ENCODE data around the gene TMEM250.
"Not testable (repeated sequence)": the region's sequence is repeated elsewhere in the genome, so short reads cannot be mapped to it uniquely, and the experiment has no call there.

Gene TMEM250

DNA sequence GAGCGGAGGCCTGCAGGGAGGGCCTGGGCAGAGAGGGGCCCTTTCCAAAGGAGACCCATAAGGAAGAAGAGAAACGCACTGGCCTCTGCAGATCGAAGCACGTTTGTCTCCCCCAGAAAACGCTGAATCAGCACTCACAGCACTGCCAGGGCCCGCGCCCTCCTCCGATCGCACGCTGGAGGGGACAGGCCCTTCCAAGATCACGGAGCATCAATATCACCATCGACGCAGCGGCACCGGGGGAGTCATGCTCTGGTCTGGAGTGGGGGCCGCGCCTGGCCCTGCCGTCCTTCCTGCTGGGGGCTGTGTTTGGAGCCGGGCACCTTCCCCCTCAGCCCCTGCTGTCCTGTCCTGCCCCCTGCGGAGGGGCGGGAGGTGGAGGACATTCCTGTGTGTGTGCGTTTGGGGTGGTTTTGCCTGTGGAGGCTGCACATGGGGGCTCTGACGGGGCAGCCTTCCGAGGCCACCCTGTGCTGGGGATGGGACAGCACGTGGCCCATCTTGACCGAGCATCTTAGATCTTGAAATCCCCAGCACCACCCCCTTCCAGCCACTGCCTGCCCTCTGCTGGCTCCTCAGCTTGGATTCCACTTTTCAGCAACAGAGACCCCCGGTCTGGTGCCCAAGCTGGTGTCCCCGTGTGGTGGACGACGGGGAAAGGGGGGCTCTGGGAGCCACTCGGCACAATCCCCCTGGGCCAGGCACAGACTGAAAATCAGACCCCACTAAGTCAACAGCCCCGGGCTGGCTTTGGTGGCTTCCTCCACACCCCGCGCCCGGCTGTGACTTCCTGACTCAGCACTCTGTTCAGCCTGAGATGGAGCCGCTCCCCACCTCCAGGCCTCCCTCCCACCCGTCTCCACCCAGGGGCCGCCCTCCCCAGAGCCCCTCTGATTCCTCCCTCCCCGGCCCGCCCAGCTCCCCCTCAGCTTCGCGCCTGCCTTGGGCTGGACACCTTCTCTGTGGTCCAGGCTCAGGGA, 8.3 kb downstream of the TMEM250 start:
- no peak for FAIRE-seq

DNA sequence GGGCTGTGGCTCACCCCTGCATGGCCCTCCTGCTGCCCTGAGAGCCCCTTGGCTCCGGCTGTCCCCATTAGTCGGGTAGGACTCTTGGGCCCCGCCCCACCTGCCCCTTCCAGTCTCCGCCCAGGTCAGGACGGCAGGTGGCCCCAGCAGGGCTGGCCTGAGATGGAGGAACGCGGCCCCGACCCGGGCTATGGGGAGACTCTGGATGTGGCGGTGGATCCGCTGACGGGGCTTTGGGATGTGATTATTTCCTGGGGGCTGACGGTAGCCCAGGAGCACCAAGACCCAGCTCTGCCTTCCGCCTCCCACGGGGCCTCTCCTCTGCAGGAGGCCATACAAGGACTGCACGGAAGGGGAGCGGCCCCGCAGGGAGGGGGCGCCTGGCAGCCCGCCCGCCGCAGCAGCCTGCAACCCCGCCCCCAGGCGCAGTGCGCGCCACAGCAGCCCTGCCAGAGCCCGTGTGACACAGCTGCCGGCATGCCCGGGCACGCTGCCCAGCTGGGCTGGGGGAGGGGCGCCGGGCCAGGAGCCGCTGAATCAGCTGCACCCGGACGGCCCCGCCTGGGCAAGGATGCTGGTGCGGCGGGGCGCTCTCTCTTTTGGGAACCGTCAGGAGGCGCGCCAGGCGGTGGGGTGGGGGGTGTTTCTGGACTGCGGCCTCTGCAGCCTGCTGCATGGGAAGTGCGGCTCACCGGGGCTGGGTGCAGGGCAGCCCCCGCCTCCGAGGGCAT, 9.2 kb downstream of the TMEM250 start:
- FAIRE-seq = no peak

DNA sequence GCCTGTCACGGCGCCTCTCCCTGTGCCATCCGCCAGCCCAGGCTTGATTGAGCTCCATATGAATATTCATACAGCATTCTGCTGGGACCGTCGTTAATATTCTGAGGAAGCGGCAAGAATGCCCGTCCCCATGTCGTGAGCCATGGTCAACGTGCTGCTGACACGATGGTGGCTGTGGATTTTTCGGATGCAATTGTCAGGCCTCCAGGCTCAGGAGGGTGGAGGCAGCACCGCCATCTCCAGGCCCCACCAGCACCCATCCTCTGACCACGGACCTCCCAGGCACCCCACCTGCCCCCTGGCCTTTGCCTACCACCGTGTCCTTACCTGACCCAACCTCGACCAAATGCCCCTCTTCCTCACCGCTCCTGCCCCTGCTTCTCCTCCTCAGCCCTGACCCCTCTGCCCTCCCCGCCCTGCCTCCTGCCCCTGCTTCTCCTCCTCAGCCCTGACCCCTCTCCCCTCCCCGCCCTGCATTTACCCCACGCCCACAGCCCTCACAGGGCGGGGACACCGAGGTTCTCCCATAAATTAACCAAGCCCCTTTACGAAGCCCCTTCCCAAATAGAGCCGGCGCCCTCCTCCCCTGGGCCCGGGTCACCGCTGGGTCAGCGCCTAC, 9.9 kb downstream of the TMEM250 start:
- no peak for FAIRE-seq

DNA sequence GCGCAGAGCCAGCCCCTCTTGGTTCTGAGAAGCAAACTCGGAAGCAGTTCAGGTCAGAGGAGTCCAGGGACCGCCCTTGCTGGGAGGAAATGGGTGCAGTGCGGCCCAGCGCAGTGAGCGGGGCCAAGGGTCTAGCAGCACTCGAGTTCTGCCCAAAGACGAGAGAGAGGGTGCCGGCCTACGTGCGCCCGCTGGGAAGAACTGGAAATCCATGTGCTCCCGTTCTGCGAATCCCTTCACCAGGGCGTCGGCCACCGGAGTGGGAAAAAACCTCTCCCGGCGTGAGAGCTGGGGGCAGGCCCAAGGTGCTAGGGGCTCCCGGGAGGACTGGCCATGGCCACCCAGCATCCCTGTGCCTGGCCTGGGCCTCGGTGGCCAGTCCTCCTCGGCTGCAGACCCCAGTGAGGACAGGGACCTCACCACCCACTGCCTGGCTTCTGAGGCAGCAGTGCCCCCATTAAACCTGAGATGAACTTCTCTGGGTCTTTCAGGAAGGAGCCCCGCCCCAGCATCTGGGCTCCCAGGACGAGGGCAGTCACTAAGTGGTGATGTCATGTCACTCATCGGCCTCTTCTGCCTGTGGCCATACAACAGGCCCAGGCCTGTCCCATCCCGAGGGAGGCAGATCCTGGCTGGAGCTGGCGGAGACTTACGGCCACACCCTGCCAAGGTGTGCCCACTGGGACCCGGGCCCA, 10.6 kb downstream of the TMEM250 start:
- no peak for FAIRE-seq

DNA sequence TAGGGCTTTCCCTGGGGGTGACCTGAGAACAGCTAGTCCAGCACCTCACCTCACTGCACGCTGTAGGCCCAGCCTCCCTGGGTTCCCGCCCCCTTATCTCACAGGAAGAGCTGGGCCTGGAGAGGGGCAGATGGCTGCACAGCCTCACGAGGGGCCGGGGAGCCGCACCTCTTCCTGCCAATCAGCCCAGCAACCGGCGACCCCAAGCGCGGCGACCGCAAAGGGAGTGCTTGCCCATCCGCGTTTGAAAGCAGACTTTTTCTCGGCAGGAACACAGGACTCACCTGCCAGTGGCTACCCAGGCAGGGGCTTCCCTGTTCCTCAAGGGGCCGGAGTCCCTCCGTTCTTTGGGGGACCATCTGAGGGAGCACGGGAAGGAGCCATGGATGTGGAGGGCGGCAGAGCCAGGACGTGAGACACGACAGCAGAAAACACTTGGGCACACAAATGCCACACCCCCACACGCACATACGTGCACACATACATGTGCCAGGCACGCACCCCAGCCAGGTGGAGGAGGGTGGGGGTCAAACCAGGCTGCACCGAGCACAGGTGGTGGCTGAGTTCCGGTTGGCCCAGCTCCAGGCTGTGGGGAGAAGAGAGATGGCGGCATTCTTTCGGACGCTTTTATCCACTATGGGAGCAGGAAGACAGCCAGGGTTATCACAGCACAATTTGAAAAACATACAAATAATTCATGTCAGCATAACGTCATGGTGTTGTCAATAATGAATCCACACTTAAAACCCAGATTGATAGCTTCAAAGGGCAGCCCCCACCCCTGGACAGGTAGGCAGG, 11.3 kb downstream of the TMEM250 start:
- no peak for FAIRE-seq

DNA sequence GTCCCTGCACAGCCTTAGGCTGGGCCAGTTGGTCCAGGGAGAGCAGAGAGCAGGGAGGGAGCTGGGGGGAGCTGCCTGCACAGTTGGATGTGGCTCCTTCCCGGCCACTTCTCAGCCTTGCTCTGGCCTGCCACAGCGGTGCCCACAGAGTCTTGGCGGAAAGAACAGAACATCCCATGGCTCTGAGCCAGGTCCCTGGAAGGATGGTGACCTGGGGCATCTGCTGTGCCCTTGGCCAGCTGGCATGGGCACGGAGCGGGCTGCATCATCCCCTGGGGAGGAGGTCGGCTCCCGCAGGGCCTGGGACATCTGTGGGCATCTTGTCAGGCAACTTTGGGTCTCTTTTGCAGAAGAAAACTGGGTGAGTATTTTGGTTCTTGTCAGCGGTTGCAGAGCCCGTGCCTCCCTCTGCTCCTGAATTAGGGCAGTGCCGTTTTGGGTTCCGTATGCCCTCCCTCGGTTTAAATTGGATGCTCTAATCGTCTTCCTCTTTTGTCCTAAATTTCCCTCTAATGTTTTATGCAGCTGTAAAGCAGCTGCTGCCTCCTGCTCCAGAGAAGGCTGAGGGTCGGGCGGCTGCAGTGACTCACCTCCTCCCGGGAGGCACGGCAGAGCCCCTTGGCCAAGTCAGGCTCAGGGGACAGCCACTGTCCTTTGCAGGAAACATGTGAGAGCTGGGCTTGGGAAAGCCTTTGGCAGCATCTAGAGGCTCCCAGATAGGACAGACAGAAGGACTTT, 13.1 kb downstream of the TMEM250 start:
- FAIRE-seq = no peak

DNA sequence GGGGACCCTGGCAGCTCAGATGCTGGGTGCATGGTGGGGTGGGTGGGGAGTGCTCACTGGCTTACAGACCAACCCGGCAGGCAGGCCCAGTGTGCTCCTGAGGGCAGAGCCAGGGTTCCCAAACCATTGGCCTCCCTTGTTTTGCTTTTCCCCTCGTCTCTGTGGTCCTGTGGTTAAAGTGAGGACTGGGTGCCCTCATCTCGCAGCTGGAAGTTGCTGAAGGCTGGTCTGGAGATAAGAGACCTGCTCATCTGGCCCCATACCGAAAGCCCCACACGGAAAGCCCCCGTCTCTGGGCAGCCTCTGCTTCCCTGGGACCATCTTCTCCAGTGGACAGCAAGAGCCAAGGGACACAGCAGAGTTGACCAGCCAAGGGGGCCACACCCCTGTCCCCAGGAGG, 13.8 kb downstream of the TMEM250 start:
- FAIRE-seq = no peak

DNA sequence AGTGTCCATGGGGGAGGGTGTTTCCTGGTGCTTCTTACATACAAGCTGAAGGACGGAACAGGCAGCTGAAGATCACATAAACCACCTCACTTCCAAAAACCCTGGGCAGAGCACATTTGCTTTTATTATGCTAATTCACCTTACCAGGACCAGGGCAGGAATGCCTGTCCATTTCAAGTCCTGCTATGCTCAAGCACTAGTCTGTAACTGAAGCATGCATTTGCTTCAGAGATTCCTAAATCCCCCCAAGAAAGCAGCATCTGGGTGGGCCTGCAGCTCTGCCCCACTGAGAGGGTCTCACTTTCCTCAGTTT, 14.2 kb downstream of the TMEM250 start:
- FAIRE-seq = no peak

DNA sequence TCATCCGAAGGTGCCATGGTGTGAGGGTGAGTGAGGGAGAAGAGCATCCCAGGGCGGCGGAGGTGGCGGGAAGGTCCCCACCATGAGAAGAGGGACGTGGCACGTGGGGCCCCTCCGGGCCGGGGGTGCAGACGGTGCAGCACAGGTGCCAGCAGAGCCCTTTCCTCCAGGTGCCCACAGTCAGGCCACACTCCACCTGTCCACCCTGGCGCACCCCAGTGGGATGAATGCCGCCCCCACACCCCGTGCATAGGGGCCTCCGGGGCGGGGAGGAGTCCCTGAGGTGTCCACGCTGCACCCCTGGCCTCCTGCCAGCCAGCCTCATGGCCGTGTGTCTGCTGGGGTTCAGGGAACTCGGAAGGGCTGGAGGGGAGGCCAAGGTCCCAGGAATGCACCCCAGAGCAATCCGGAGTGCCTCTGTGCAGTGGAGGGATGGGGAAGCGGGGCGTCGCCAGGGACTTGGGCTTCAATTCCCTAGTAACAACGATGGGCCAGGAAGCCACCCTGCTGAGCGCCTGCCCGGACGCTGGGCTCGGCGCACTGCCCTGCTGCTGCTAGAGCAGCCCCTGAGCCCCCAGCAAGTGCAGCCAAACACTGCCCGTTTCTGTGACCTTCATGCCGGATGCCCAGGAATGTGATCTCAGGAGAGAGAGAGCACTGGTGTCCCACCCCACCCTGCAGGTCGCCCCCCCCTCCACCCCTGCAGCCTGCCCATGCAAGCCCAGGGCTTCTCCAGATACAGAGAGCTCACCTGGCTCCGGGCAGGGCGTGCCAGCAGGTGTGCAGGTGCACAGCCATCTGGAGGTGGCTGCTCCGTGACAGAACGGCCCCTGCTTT, 14.8 kb downstream of the TMEM250 start:
- no peak for FAIRE-seq

DNA sequence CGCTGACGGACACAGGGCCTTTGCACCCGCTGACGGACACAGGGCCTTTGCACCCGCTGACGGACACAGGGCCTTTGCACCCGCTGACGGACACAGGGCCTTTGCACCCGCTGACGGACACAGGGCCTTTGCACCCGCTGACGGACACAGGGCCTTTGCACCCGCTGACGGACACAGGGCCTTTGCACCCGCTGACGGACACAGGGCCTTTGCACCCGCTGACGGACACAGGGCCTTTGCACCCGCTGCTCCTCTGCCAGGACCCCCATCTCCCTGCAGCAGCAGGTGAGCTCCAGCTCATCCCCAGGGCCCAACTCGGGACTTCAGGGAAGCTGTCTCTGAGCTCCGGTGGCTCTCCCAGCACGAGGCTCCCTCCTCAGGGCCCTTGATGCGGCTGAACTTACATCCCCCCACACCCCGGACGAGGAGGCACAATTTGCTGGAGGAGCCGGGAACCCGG, 17.0 kb downstream of the TMEM250 start:
- FAIRE-seq = not testable (repeated sequence)

DNA sequence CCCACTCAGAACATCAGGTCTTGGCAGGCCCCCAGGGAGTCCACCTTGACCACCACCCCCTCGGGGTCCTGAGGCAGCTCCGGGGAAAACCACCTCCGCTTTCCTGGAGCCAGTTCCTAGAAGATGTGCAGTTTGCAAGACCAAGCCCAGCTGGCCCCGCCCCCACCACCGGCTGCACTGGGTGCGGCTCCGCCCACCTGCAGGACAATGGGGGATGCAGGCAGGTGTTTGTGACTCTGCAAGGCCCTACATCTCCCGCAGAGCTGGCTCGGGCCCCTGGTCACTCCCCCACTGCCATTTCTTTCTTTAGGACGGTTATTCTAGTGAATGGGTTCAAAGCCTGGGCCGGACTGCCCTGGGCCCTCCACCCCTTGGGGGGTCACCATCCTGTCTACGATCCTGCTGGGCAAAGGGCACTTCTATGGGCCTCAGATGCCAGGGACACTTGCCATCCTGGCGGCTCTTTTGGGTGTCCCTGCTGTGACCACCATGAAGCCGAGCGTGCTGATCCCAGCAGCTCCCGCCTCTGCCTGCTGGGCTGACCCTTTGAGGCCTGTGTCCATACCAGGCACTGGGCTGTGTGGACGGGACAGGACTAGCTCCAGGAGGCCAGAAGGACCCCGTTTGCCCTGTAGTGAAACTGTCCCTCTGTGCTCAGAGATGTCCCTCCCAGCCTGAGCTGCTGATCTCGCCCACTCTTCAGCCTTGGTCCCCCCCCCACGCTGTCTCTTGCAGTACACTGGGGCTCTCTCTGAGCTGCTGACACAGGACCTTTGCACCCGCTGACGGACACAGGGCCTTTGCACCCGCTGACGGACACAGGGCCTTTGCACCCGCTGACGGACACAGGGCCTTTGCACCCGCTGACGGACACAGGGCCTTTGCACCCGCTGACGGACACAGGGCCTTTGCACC, 17.7 kb downstream of the TMEM250 start:
- FAIRE-seq = no peak

DNA sequence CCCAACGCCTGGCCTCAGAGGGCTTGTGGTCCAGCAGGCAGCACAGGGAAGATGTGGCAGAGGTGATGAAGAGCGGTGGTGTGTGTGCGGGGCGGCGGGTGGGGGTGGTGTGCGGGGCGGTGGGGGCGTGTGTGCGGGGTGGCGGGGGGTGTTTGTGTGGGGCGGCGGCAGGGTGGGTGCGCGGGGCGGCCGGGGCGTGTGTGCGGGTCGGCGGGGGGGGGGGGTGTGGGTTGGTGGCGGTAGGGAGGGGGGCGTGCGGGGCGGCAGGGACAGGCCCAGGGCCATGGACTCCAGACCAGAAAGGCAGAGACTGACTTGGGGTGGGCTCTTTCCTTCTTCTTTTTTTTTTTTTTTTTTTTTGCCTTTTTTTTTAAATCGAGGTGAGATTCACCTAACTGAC, 19.1 kb downstream of the TMEM250 start:
- no peak for FAIRE-seq

DNA sequence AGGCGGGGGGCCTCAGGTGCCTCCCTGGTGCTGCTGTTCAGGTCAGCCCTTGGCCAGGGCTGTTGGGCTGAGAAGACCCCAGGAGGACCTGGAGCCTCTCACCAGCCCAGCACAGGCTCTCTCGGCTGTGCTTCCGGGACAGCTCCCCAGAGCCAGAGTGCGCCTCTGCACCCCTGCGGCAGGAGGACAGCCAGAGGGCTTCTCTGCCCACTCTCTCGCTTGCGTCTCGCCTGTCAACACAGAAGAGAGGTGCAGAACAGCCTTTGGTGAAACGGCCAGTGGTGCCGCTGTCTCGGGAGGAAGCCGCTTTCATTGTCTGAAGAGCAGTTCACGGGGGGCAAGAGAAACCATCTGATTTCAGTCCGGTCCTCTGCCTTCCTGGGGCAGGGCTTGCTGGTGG, 19.8 kb downstream of the TMEM250 start:
- no peak for FAIRE-seq

DNA sequence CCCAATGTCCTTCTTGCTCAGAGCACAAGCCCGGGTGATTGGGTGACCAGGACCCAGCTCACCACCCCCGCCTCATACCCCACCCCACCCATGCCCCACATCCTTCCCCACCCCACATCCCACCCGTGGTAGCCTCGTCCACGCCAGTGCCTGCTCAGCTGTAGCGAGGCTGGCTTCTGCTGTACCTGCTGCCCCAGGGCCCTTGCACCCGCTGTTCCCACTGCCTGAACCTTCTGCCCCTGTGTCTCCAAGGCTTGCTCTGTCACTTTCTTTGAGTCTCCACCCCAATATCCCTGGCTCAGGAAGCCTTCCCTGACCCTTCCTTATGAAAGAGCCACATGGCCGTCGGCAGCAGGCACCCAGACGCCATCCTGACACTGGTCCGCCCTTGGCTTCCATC, 20.5 kb downstream of the TMEM250 start:
- FAIRE-seq = no peak

DNA sequence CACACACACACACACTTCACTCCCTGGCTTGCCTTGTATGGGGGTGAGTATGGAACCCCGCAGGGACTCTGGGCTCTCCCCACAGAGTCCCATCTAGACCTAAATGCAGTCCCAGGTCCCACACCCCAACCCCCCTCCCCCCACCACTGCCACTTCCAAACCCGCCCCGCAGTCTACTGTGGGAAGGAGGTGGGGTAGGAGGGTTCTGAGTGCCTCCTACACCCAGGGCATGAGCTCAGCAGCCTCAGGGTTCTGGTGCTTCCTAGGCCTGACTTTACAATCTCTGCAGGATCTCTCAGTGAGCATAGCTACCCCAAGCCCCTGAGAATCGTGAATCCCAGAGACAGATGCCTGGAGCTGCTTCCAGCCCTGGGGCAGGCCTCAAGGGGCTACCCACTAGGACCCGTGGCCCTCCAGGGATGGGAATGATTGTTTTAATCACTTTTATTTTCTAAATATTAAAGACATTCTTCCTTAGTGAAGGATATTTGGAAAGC, 22.1 kb downstream of the TMEM250 start:
- FAIRE-seq = no peak

DNA sequence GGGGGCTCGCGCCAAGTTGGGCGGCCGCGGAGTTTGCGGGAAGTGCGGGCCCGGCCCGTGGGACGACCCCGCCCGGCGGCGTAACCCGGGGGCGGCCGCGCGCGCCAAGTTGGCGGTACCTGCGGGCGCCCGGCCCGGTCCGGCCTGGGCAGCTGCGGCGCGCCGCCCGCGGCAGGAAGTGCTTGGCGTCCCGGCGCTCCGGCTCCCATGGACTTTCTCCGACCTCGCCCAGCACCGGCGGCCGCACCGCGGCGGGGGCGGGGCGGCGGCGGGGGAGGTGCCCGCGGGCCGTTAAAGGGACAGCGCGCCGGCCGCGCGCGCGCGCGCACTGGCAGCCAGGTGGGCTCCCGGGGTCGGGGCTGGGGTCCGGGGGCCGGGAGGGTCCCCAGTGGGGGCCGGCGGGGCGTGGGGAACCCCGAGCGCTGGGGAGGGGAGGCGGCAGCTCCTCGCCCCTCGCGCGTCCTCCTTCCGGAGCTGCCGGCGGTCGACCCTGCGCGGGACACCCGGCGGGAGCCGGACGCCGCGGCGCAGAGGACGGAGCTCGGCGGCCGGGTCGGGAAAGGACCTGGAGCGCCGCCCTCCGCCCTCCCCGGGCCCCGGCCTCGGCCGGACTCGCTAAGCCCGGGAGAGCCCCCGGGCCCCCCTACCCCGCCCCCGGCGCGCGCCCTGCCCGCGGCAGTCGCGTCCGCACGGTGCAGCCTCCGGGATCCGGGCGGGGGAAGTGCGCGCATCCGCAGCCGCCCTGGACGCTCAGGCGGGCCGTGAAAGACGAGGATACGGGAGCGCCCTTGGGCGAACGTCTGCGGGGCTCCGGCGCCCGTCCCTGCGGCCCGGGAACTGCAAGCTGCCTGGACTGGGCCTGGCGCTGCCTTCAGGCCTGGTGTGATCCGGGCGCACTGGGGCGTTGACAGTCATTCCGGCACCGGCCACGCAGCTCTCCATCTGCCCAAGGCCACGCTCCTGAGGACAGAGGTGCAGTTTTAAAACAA, 23.3 kb downstream of the TMEM250 start, which contains the start of gene NACC2:
Gene NACC2 (minus strand): TSS at position 220 of the 989 bp plus-strand sequence. CDS start 44,768 bp downstream, outside the sequence.
- no peak for FAIRE-seq

DNA sequence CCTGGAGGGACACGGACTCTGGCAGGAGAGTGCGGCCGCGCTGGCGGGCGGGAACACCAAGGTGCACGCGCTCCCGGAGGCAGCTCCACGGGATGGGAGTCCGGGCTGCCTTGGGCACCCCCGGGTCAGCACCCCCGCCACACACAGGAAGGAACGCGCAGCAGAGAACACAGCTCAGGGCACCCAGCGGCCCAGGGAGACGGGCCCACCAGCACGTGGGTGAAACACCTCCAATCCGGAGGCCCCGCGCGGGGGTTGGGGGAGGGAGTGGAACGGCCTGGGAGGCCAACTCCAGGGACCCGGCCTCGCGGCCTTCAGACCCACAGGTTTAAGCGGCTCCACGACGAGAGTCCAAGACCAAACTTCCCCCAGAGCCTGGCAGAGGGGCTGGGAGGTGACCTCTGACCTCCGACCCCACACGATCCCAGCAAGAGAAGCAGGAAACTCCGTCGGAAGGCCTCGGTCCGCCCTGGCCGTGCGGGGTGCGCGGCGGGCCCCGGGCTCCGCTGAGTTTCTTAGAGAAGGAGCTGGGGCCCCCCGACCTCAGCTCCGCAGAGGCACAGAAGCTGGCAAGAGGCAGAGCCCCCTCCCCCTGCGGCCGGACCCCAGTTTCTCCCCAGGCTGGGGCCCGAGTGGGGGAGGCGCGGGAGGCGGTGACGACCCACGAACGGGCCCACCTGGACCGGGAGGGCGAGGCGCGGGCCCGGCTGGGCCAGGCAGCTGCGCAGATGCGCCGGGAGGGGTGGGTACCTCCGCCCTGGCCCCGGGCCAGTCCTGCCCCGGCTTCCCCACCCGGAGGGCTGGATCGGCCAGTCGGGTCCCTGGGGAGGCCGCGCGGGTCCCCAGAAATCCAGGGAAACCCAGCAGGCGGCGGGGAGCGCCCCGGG, 24.4 kb downstream of the TMEM250 start:
- no peak for FAIRE-seq
